22Rv1 (cell line): Measurements from ENCODE around the gene CIB4.

Experiments
- CTCF ChIP-seq: fragments of 450-650 bp; IDR thresholded peaks from 2 replicates; pipeline ENCODE4 v1.5.1; 2017; ENCODE audit warnings: mild to moderate bottlenecking
- ZFX ChIP-seq: fragments of 450-650 bp; IDR thresholded peaks from 2 replicates; pipeline ENCODE4 v1.6.1; 2017; ENCODE audit warnings: antibody characterized with exemption, borderline replicate concordance

- TF ChIP-seq CTCF, result no peak
- TF ChIP-seq ZFX, result no peak
These were observed 14.6 kb downstream of the CIB4 start for GRCh38 chr2:26626606-26627005.
